IMR-90 (cell line): Measurements from ENCODE around the gene CDR2. TPM values are rescaled to one million over a fixed set of nuclear protein-coding genes. Genes with fewer than 3 reads are reported as not detected.

Experiments
- ATAC-seq: fragments of 200-7000 bp; cut with Tn5 transposase; 2 replicates; pipeline ENCODE4 v1.9.1; 2020; ENCODE audit warnings: low read depth, mild to moderate bottlenecking, moderate library complexity
- BruUV-seq: library from RNA; stranded (reverse); fragments of 400-500 nt; replicated peaks from 2 replicates; lab custom pipeline; 2021; lab: Mats Ljungman, UMichigan
- CTCF ChIA-PET: fragments of 300-600 bp; formaldehyde crosslinking; extraction: SDS; loops from one replicate; lab custom pipeline; 2021; ENCODE audit warnings: antibody characterized with exemption; lab: Yijun Ruan, JAX
- POLR2A ChIA-PET: fragments of 300-600 bp; sonication (Branson Sonifier 250); formaldehyde crosslinking; loops from one replicate; lab custom pipeline; 2022; ENCODE audit warnings: antibody characterized with exemption; ENCODE audit not compliant: unreplicated experiment; lab: Charles Lee
- DNase-seq: peaks from one replicate; pipeline ENCODE4 v3.0.0; 2013
- H2AFZ ChIP-seq: replicated peaks from 2 replicates; pipeline ENCODE3; 2013; ENCODE audit warnings: low read length, mild to moderate bottlenecking; ENCODE audit not compliant: poor library complexity
- H2AK5ac ChIP-seq: 2 replicates; pipeline ENCODE4 v1.6.1; 2013; ENCODE audit warnings: low read depth, low read length, inconsistent platforms
- H2AK9ac ChIP-seq: replicated peaks from 2 replicates; pipeline ENCODE3; 2013; ENCODE audit warnings: mild to moderate bottlenecking, low read depth, low read length, moderate library complexity; ENCODE audit not compliant: poor library complexity
- H2BK120ac ChIP-seq: 2 replicates; pipeline ENCODE4 v1.6.1; 2013; ENCODE audit warnings: low read depth, low read length, inconsistent platforms
- H2BK15ac ChIP-seq: 3 replicates; pipeline ENCODE4 v1.6.1; 2013; ENCODE audit warnings: low read depth, low read length, inconsistent platforms
- H2BK20ac ChIP-seq: 2 replicates; pipeline ENCODE4 v1.6.1; 2013; ENCODE audit warnings: low read depth, mild to moderate bottlenecking, inconsistent platforms, low read length, moderate library complexity
- H2BK5ac ChIP-seq: 2 replicates; pipeline ENCODE4 v1.6.1; 2013; ENCODE audit warnings: mild to moderate bottlenecking, low read depth, low read length, inconsistent platforms; ENCODE audit not compliant: poor library complexity, severe bottlenecking
- H3K14ac ChIP-seq: replicated peaks from 2 replicates; pipeline ENCODE4 v1.6.1; 2013; ENCODE audit warnings: low read depth, low read length, inconsistent platforms
- H3K18ac ChIP-seq: 2 replicates; pipeline ENCODE4 v1.6.1; 2013; ENCODE audit warnings: low read depth, low read length, control low read depth
- H3K23ac ChIP-seq: 2 replicates; pipeline ENCODE4 v1.6.1; 2013; ENCODE audit warnings: low read depth, low read length, inconsistent platforms
- H3K27ac ChIP-seq: 2 replicates; pipeline ENCODE4 v1.5.1; 2013; ENCODE audit warnings: mild to moderate bottlenecking, control low read depth, low read length; ENCODE audit not compliant: insufficient read depth
- H3K27me3 ChIP-seq: 2 replicates; pipeline ENCODE4 v1.6.1; 2013; ENCODE audit warnings: low read length; ENCODE audit not compliant: control insufficient read depth, insufficient read depth
- H3K36me3 ChIP-seq: 2 replicates; pipeline ENCODE4 v1.6.1; 2013; ENCODE audit warnings: low read length, mixed read lengths; ENCODE audit not compliant: control insufficient read depth, insufficient read depth
- H3K4ac ChIP-seq: 2 replicates; pipeline ENCODE4 v1.6.1; 2013; ENCODE audit warnings: low read depth, low read length, inconsistent platforms
- H3K4me1 ChIP-seq: 2 replicates; pipeline ENCODE4 v1.6.1; 2013; ENCODE audit warnings: low read length, mixed read lengths; ENCODE audit not compliant: control insufficient read depth, insufficient read depth
- H3K4me2 ChIP-seq: 2 replicates; pipeline ENCODE4 v1.6.1; 2013; ENCODE audit warnings: low read depth, mild to moderate bottlenecking, control low read depth, low read length, moderate library complexity
- H3K4me3 ChIP-seq: 2 replicates; pipeline ENCODE4 v1.5.1; 2013; ENCODE audit warnings: low read depth, mild to moderate bottlenecking, control low read depth, low read length, moderate library complexity; ENCODE audit not compliant: insufficient read depth
- H3K56ac ChIP-seq: 2 replicates; pipeline ENCODE4 v1.6.1; 2013; ENCODE audit warnings: low read length, inconsistent platforms; ENCODE audit not compliant: insufficient read depth; ENCODE audit errors: extremely low read depth
- H3K79me1 ChIP-seq, 2 experiments: 2 replicates each; pipeline ENCODE4 v1.6.1; 2013; ENCODE audit warnings: low read length in 2 of 2, inconsistent platforms in 1 of 2, low read depth in 1 of 2
- H3K9ac ChIP-seq: 2 replicates; pipeline ENCODE4 v1.6.1; 2013; ENCODE audit warnings: low read depth, low read length, control low read depth
- H3K9me1 ChIP-seq: 2 replicates; pipeline ENCODE4 v1.6.1; 2013; ENCODE audit warnings: low read length, inconsistent platforms; ENCODE audit not compliant: insufficient read depth
- H3K9me3 ChIP-seq: 2 replicates; pipeline ENCODE4 v1.6.1; 2013; ENCODE audit warnings: low read length; ENCODE audit not compliant: control insufficient read depth, insufficient read depth
- H4K20me1 ChIP-seq: 2 replicates; pipeline ENCODE4 v1.6.1; 2013; ENCODE audit warnings: low read length, inconsistent platforms; ENCODE audit not compliant: insufficient read depth
- H4K5ac ChIP-seq: 2 replicates; pipeline ENCODE4 v1.6.1; 2013; ENCODE audit warnings: mild to moderate bottlenecking, low read depth, low read length, control low read depth
- H4K8ac ChIP-seq, 2 experiments: 2 replicates each; pipeline ENCODE4 v1.6.1; 2013; ENCODE audit warnings: low read depth in 2 of 2, low read length in 2 of 2, control low read depth in 1 of 2, inconsistent platforms in 1 of 2
- H4K91ac ChIP-seq: 2 replicates; pipeline ENCODE4 v1.6.1; 2013; ENCODE audit warnings: low read depth, low read length, inconsistent platforms; ENCODE audit not compliant: insufficient read depth
- CHD1 ChIP-seq: IDR thresholded peaks from 2 replicates; pipeline ENCODE4 v1.6.1; 2012; ENCODE audit warnings: low read depth, low read length, improper control_type of control experiment
- RAD21 ChIP-seq: IDR thresholded peaks from 2 replicates; pipeline ENCODE4 v1.6.1; 2012; ENCODE audit warnings: low read length, improper control_type of control experiment
- WGBS, 2 experiments: methylation state at CpG; one replicate each; pipeline versions ENCODE4 v1.1.5 to v1.1.7; 2013; ENCODE audit warnings: missing lambda C conversion rate in 2 of 2; ENCODE audit not compliant: insufficient read length in 1 of 2; ENCODE audit errors: extremely low coverage in 2 of 2; 5-methylcytosine and 5-hydroxymethylcytosine counted together
- dilution Hi-C: fragments of 300-500 bp; cut with HindIII; formaldehyde crosslinking; loops from one replicate; pipeline ENCODE4 v1.14.3; 2018; ENCODE audit warnings: low sequenced_read_pairs; ENCODE audit not compliant: unreplicated experiment
- in situ Hi-C: fragments of 300-500 bp; cut with MboI; formaldehyde crosslinking; loops from 3 replicates; pipeline ENCODE4 v1.14.3; 2019; ENCODE audit warnings: low sequenced_read_pairs, inconsistent platforms, mixed read lengths
- intact Hi-C: fragments of 100-400 bp; cut with micrococcal nuclease; formaldehyde crosslinking; loops from 2 replicates; pipeline ENCODE4 v1.10.0; 2022
- polyA plus RNA-seq, 3 experiments: library from polyadenylated mRNA; depleted of rRNA; stranded (reverse); fragments of >200 nt; gene quantifications; 2 replicates each; pipeline ENCODE4 v1.2.3, GENCODE V29; 2012; ENCODE audit warnings: low replicate concordance in 1 of 3
- total RNA-seq: library from RNA; depleted of rRNA; stranded (reverse); fragments of >200 nt; gene quantifications from 2 replicates; pipeline ENCODE4 v1.2.3, GENCODE V29; 2012

Gene CDR2
- total and polyA plus RNA-seq, 2 of the 4 experiments (the other 2 are of a cell fraction) = 37.7 to 48.4 TPM

DNA sequence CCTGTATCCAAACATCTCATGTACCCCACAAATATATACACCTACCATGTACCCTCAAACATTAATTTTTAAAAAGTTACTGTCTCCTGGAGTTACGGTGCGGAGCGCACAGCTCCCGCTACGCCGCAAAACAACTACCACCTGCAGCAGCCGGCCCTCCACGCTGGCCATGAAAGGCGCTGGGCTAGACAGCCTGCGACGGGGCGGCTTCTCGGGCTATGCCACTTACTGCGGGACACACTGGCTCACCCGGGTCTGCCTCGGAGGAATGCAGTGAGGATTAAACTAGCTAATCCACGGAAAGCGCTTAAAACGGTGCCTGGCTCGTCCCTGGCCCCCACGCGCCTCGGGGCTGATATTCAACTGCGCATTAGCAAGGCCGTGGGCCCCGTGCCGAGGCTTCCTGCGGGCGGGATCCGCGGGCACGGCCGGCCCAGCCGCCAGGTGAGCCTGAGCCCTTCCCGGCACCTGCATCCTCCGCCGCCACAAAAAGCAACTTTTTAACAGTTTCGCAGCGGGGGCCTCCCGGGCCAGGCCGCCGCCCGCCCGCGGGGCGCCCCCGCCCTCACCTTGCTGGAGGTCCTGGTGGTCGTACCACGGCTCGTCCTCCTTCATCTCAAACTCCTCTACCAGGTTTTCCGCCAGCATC, 633 bp downstream of the CDR2 start:
- no peak for DNase-seq
- H3K14ac ChIP-seq = peak overlapping the region; percentile 98
- no peak overlapping the region for H2BK20ac ChIP-seq
- H3K9ac ChIP-seq = peak overlapping the region; percentile 97
- peaks cover 6 to 34% of the 10 kb centered on the region in 2 experiments; a peak in 3 of 4 replicates for H3K79me1 ChIP-seq
- peak overlapping the region; percentile 86 for H2BK5ac ChIP-seq
- H3K4me1 ChIP-seq = peaks cover 11% of the 10 kb centered on the region
- peaks cover 16% of the 10 kb centered on the region for H3K36me3 ChIP-seq
- peak overlapping the region; percentile 66 for H3K4me3 ChIP-seq
- H3K9me1 ChIP-seq = peaks cover 7% of the 10 kb centered on the region
- H3K23ac ChIP-seq = peak overlapping the region; percentile 68
- H4K91ac ChIP-seq = peak overlapping the region; percentile 81
- TF ChIP-seq RAD21 (0 out of 2 replicates have a peak, but pooled peaks have one; percentile 11), CHD1 (no peak)
- dilution Hi-C loops (no loop called here), intact Hi-C loops (loop anchor here (1.0 kb wide), 1 partner anchor 14 kb away; no protein-coding TSS in a partner anchor), in situ Hi-C loops (no loop called here)
- H3K56ac ChIP-seq = peak overlapping the region; percentile 37
- peak; percentile 3; the same call in 1 of the 2 replicates for ATAC-seq
- H2BK120ac ChIP-seq = peak overlapping the region; percentile 70
- H2BK15ac ChIP-seq = peak overlapping the region; percentile 69; the same call in 1 of the 3 replicates
- peak overlapping the region; percentile 78 to 80 for H4K8ac ChIP-seq
- peak overlapping the region; percentile 91 for H3K27ac ChIP-seq
- peak overlapping the region; percentile 67 for H3K18ac ChIP-seq
- CTCF ChIA-PET = no interaction called here
- peaks cover 47% of the 10 kb centered on the region for H4K20me1 ChIP-seq
- POLR2A ChIA-PET = no interaction called here
- peak overlapping the region; percentile 92 for H2AK9ac ChIP-seq
- no peaks in the 10 kb centered on the region for H3K9me3 ChIP-seq
- H3K4ac ChIP-seq = peak overlapping the region; percentile 92
- no TSS peak for BruUV-seq
- H3K4me2 ChIP-seq = peak overlapping the region; percentile 91
- peak overlapping the region; percentile 92 for H2AK5ac ChIP-seq
- no peaks in the 10 kb centered on the region for H3K27me3 ChIP-seq
- WGBS, 2 experiments = no CpG with 5 or more reads among the region's 51 CpGs
- H4K5ac ChIP-seq = peak overlapping the region; percentile 33
- peak overlapping the region; percentile 96 for H2AFZ ChIP-seq
